Stimulated activated memory B cell treated with anti-CD40 and anti-IgM and Interleukin-4, amounts not matched to agents 10 μg/mL and 1 μg/mL and 100 μg/mL, for 72 hours (primary cell): ENCODE results near the gene GRHPR.

Experiments used
- ATAC-seq: fragments of 150-1000 bp; cut with Tn5 transposase; 2 replicates; pipeline ENCODE4 v1.10.0; 2021
- H3K27ac Mint-ChIP-seq: one replicate; pipeline ENCODE4 v1.8.0; 2022; ENCODE audit warnings: mild to moderate bottlenecking, mixed read lengths
- H3K27me3 Mint-ChIP-seq: one replicate; pipeline ENCODE4 v1.8.0; 2022; ENCODE audit warnings: mixed read lengths
- H3K36me3 Mint-ChIP-seq: one replicate; pipeline ENCODE4 v1.8.0; 2022; ENCODE audit warnings: mixed read lengths
- H3K4me1 Mint-ChIP-seq: one replicate; pipeline ENCODE4 v1.8.0; 2022; ENCODE audit warnings: mixed read lengths
- H3K4me3 Mint-ChIP-seq: one replicate; pipeline ENCODE4 v1.8.0; 2022; ENCODE audit warnings: mild to moderate bottlenecking, moderate library complexity, mixed read lengths
- H3K9me3 Mint-ChIP-seq: one replicate; pipeline ENCODE4 v1.8.0; 2022; ENCODE audit warnings: mixed read lengths

Gene GRHPR

DNA sequence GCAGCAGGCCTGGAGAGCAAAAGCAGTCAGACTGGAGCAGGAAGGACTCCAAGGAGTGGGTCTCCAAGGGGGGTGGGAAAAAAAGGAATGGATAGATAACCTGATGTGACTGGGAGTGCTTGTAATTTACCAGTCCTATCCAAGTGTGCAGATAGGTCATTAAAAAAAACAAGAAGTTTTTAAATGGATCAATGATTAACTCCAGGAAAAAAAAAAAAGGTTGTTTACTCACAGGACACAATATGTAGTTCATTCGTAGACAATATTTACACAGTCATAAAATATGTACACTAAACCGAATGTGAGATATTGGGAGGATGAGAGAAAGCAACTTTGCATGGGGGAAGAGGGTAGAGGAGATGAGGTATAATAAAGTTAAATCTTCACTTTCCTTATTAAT lies 22.4 kb downstream of the GRHPR start:
- Mint-ChIP-seq H3K36me3 (peaks cover 45% of the 10 kb centered on the region), H3K4me1 (peaks cover 31% of the 10 kb centered on the region), H3K4me3 (no peak overlapping the region), H3K27me3 (no peaks in the 10 kb centered on the region), H3K27ac (peak overlapping the region; percentile 44), H3K9me3 (no peaks in the 10 kb centered on the region)
- no peak for ATAC-seq

DNA sequence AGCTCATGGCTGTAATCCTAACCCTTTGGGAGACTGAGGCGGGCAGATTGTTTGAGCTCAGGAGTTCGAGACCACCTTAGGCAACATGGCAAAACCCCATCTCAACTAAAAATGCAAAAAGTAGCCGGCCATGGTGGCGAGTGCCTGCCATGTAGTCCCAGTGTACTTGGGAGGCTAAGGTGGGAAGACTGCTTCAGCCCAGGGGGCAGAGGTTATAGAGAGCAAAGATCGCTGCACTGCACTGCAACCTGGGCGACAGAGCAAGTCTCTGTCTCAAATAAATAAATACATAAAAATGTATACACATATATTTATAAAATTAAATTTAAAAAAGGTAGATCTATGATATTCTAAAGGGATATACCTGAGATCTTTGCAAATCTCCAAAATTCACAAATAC lies 23.3 kb downstream of the GRHPR start:
- Mint-ChIP-seq H3K27me3 (no peaks in the 10 kb centered on the region), H3K4me3 (no peak overlapping the region), H3K27ac (no peak overlapping the region), H3K36me3 (peaks cover 46% of the 10 kb centered on the region), H3K4me1 (peaks cover 33% of the 10 kb centered on the region), H3K9me3 (no peaks in the 10 kb centered on the region)
- ATAC-seq = no peak

DNA sequence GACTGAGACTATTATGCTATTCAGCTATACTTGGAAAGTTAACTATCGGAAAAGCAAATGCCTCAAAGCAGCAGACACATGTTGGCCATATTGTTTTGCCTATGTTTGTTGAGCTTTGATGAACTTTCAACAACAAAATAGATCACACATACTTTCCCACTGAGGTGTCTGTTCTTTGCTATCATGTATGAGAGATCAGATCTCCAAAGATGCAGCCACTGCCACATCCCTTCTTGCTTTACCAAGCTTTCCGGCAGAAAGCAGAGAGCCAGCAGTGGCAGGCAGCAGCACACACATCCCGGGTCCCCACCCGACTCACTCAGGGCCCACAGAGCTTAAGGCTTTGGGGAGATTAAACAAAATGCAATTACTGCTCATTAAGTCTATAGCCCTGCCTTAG lies 23.9 kb downstream of the GRHPR start:
- no peak for ATAC-seq
- peaks cover 50% of the 10 kb centered on the region for H3K36me3 Mint-ChIP-seq
- peak overlapping the region; percentile 25 for H3K27ac Mint-ChIP-seq
- H3K4me1 Mint-ChIP-seq = peaks cover 36% of the 10 kb centered on the region
- no peaks in the 10 kb centered on the region for H3K27me3 Mint-ChIP-seq
- no peak overlapping the region for H3K4me3 Mint-ChIP-seq
- H3K9me3 Mint-ChIP-seq = no peaks in the 10 kb centered on the region

- Mint-ChIP-seq H3K4me1 (peaks cover 38% of the 10 kb centered on the region), H3K27me3 (no peaks in the 10 kb centered on the region), H3K27ac (peak overlapping the region; percentile 25), H3K4me3 (no peak overlapping the region), H3K9me3 (no peaks in the 10 kb centered on the region), H3K36me3 (peaks cover 47% of the 10 kb centered on the region)
- no peak for ATAC-seq
Observed at GRCh38 chr9:37447111-37447510, 24.6 kb downstream of the GRHPR start.

DNA sequence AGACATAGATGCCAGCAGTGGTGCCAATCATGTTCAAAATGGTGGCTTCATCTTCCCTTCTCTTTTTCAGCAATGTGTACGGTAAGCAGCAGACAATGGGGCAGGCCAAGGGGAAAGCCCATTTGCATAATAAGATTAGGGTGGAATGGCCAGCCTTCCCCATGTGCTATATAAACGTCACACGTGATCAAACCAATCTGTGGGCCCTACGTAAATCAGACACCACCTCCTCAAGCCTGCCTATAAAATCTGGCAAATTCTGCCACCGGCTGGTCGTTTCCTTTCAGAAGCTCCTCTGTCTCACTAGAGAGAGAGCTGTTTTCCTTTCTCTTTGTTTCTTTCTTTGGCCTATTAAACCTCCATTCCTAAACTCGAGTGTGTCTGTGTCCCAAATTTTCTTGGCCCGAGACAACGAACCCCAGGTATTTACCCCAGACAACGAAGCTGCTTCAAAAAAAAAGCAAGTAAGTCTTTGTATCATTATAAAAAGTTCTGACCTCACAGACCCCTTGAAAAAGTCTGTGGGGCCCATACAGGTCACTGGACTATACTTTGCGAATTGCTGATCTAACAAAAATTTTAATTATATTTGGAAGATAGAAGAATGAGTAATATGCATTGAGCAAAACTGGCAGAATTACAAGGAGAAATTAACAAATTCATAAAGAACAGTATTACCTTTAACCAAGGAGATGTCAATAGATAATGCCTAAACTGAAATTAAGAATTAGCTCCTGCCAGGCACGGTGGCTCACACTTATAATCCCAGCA lies 27.6 kb downstream of the GRHPR start:
- Mint-ChIP-seq H3K36me3 (peaks cover 41% of the 10 kb centered on the region), H3K9me3 (no peaks in the 10 kb centered on the region), H3K27ac (no peak overlapping the region), H3K27me3 (no peaks in the 10 kb centered on the region), H3K4me1 (peaks cover 60% of the 10 kb centered on the region), H3K4me3 (no peak overlapping the region)
- ATAC-seq = no peak

DNA sequence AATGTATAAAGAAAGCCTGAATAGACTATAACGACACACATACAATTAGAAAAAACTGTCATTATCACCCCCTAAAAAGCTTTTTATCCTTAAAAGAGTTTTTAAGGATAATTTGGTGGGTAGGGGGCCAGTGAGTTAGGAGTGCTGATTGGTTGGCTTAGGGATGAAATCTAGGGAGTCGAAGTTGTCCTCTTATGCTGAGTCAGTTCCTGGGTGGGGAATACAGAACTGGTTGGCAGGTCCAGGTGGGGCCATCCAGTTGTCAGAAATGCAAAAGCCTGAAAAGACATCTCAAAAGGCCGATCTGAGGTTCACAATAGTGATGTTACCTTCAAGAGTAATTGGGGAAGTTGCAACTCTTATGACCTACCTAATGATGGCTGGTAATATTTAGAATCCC lies 29.1 kb downstream of the GRHPR start:
- Mint-ChIP-seq H3K27me3 (no peaks in the 10 kb centered on the region), H3K9me3 (no peaks in the 10 kb centered on the region), H3K27ac (no peak overlapping the region), H3K36me3 (peaks cover 40% of the 10 kb centered on the region), H3K4me3 (no peak overlapping the region), H3K4me1 (peaks cover 63% of the 10 kb centered on the region)
- ATAC-seq = no peak

- ATAC-seq = no peak
- Mint-ChIP-seq H3K9me3 (no peaks in the 10 kb centered on the region), H3K27ac (no peak overlapping the region), H3K4me3 (no peak overlapping the region), H3K27me3 (no peaks in the 10 kb centered on the region), H3K36me3 (peaks cover 39% of the 10 kb centered on the region), H3K4me1 (peaks cover 67% of the 10 kb centered on the region)
Observed at GRCh38 chr9:37452611-37453010, 30.1 kb downstream of the GRHPR start.

- Mint-ChIP-seq H3K9me3 (no peaks in the 10 kb centered on the region), H3K27ac (no peak overlapping the region), H3K4me1 (peaks cover 69% of the 10 kb centered on the region), H3K36me3 (peaks cover 34% of the 10 kb centered on the region), H3K27me3 (no peaks in the 10 kb centered on the region), H3K4me3 (no peak overlapping the region)
- no peak for ATAC-seq
Observed at GRCh38 chr9:37453827-37454226, 31.3 kb downstream of the GRHPR start.

GRCh38 chr9:37454238-37454637 lies 31.7 kb downstream of the GRHPR start:
- Mint-ChIP-seq H3K9me3 (no peaks in the 10 kb centered on the region), H3K4me1 (peaks cover 69% of the 10 kb centered on the region), H3K27me3 (no peaks in the 10 kb centered on the region), H3K4me3 (no peak overlapping the region), H3K36me3 (peaks cover 34% of the 10 kb centered on the region), H3K27ac (no peak overlapping the region)
- ATAC-seq = no peak

DNA sequence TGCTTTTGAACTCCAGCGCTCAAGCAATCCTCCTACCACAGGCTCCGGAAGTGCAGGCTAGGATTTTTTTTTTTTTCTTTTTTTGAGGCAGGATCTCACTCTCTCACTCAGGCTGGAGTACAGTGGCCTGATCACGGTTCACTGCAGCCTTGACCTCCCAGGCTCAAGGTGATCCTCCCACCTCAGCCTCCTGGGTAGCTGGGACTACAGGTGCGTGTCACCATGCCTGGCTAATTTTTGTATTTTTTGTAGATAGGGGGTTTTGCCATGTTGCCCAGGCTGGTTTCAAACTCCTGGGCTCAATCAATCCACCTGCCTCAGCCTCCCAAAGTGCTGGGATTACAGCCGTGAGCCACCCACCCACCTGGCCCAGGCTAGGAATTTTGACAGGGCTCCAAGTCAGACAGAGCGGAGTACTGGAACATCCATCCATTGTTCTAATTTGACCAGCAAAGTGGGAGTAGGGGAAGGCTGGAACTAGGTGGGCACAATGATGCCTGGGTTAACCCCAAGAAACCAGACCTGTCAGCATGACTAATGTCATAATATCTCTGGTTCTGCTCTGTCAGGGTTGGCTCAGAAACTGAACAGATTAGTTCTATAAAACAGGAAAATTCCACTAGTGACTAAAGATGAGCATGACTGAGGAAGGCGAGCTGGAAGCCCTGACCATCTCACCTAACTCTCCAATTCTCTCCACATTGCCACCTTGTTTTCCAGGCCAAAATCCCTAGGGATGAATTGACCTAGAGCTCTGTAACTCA lies 33.6 kb downstream of the GRHPR start:
- Mint-ChIP-seq H3K36me3 (peaks cover 30% of the 10 kb centered on the region), H3K27me3 (no peaks in the 10 kb centered on the region), H3K9me3 (no peaks in the 10 kb centered on the region), H3K4me3 (no peak overlapping the region), H3K4me1 (peaks cover 65% of the 10 kb centered on the region), H3K27ac (peak overlapping the region; percentile 54)
- no peak for ATAC-seq

DNA sequence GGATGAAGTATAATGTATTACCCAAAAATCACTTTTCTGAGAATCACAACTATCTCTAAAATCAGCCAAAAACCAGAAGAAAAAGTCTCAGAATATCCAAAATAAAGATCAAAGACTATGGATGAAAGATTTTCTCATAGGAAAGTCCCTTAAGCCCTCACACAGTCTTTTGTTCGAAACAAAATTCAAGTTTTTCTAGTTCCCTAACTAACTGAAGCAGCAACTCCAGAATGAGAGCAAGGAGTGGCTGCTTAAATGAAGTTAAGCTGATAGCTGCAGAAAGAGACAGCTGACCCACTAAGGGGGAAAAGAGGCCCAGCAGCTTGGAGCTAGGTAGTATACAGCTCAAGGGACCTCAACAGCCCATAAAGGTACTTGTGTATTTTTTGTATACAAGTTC lies 34.3 kb downstream of the GRHPR start:
- Mint-ChIP-seq H3K4me1 (peaks cover 58% of the 10 kb centered on the region), H3K27ac (peak overlapping the region; percentile 15), H3K36me3 (peaks cover 22% of the 10 kb centered on the region), H3K9me3 (no peaks in the 10 kb centered on the region), H3K4me3 (no peak overlapping the region), H3K27me3 (no peaks in the 10 kb centered on the region)
- ATAC-seq = no peak

- H3K27me3 Mint-ChIP-seq = no peaks in the 10 kb centered on the region
- peaks cover 39% of the 10 kb centered on the region for H3K4me1 Mint-ChIP-seq
- peaks cover 12% of the 10 kb centered on the region for H3K36me3 Mint-ChIP-seq
- H3K27ac Mint-ChIP-seq = peak overlapping the region; percentile 98
- no peak for ATAC-seq
- H3K9me3 Mint-ChIP-seq = no peaks in the 10 kb centered on the region
- H3K4me3 Mint-ChIP-seq = peak overlapping the region; percentile 87
Observed at GRCh38 chr9:37464006-37464405, 41.5 kb downstream of the GRHPR start.

GRCh38 chr9:37464426-37465248 lies 42.1 kb downstream of the GRHPR start:
- peak; percentile 74 for ATAC-seq
- H3K36me3 Mint-ChIP-seq = peaks cover 12% of the 10 kb centered on the region
- no peaks in the 10 kb centered on the region for H3K9me3 Mint-ChIP-seq
- no peaks in the 10 kb centered on the region for H3K27me3 Mint-ChIP-seq
- H3K27ac Mint-ChIP-seq = peak overlapping the region; percentile 98
- peak overlapping the region; percentile 87 for H3K4me3 Mint-ChIP-seq
- H3K4me1 Mint-ChIP-seq = peaks cover 39% of the 10 kb centered on the region

- peaks cover 39% of the 10 kb centered on the region for H3K4me1 Mint-ChIP-seq
- no peaks in the 10 kb centered on the region for H3K9me3 Mint-ChIP-seq
Observed at GRCh38 chr9:37465249-37466036, 42.9 kb downstream of the GRHPR start, which contains the start of gene ZBTB5. ZBTB5 (minus strand) TSS chr9:37465450; CDS start chr9:37442551, 22,899 bp downstream.

More at GRCh38 chr9:37465249-37466036, 42.9 kb downstream of the GRHPR start, which contains the start of gene ZBTB5:
- Mint-ChIP-seq H3K27me3 (no peaks in the 10 kb centered on the region), H3K4me3 (peak within 1 kb of the TSS; percentile 87), H3K36me3 (peaks cover 12% of the 10 kb centered on the region), H3K27ac (peak within 1 kb of the TSS; percentile 98)
- ATAC-seq = peak; percentile 92
